Right renal cortex interstitium (tissue), 3 donors: ENCODE data around the gene FBXL13. TPM values are rescaled to one million over a fixed set of nuclear protein-coding genes. Genes with fewer than 3 reads are reported as not detected.
A peak's percentile ranks its signal among the peaks of the same experiment; 100 is the strongest.
"Not testable (repeated sequence)": the region's sequence is repeated elsewhere in the genome, so short reads cannot be mapped to it uniquely, and the experiment has no call there.

Experiments used
- DNase-seq, 3 donors: peaks; one replicate each; pipeline ENCODE4 v3.0.0-alpha.2; 2013; ENCODE audit warnings: low read depth in 3 of 3, low spot score in 2 of 3
- polyA plus RNA-seq, 3 donors: library from polyadenylated mRNA; unstranded; fragments of 120-200 nt; gene quantifications; one replicate each; pipeline ENCODE4 v1.2.1, GENCODE V29; 2013; ENCODE audit not compliant: insufficient read length in 3 of 3

Gene FBXL13
- polyA plus RNA-seq, 3 donors = 2.8 to 3.0 (median 2.9) TPM

GRCh38 chr7:103031024-103031423, 43.6 kb downstream of the FBXL13 start:
- DNase-seq = no peak

GRCh38 chr7:103025341-103025740, 49.3 kb downstream of the FBXL13 start:
- no peak for DNase-seq

- DNase-seq = not testable (repeated sequence)
These were observed 51.0 kb downstream of the FBXL13 start for GRCh38 chr7:103023578-103023977.

- not testable (repeated sequence) for DNase-seq
These were observed 53.1 kb downstream of the FBXL13 start for GRCh38 chr7:103021490-103021889.

GRCh38 chr7:103020876-103021275, 53.7 kb downstream of the FBXL13 start:
- not testable (repeated sequence) for DNase-seq

GRCh38 chr7:103018295-103018694, 56.3 kb downstream of the FBXL13 start:
- DNase-seq = not testable (repeated sequence)

GRCh38 chr7:103011650-103012049, 62.9 kb downstream of the FBXL13 start:
- DNase-seq = no peak

GRCh38 chr7:103010211-103010610, 64.4 kb downstream of the FBXL13 start:
- no peak for DNase-seq

GRCh38 chr7:103009466-103010185, 65.0 kb downstream of the FBXL13 start:
- no peak for DNase-seq

- no peak for DNase-seq
These were observed 71.6 kb downstream of the FBXL13 start for GRCh38 chr7:103003004-103003403.

- DNase-seq = no peak
These were observed 73.4 kb downstream of the FBXL13 start for GRCh38 chr7:103001210-103001609.

GRCh38 chr7:102996957-102997356, 77.6 kb downstream of the FBXL13 start:
- no peak for DNase-seq

- not testable (repeated sequence) for DNase-seq
These were observed 79.0 kb downstream of the FBXL13 start for GRCh38 chr7:102995609-102996008.

GRCh38 chr7:102994567-102994966, 80.0 kb downstream of the FBXL13 start:
- DNase-seq = no peak

- no peak for DNase-seq
These were observed 80.9 kb downstream of the FBXL13 start for GRCh38 chr7:102993718-102994029.

GRCh38 chr7:102992938-102993717, 81.5 kb downstream of the FBXL13 start:
- DNase-seq = peak; percentile 12 to 29 (median 23)

GRCh38 chr7:102992509-102992937, 82.1 kb downstream of the FBXL13 start:
- DNase-seq = no peak

GRCh38 chr7:102991540-102992214, 82.9 kb downstream of the FBXL13 start:
- DNase-seq = no peak

GRCh38 chr7:102991077-102991539, 83.5 kb downstream of the FBXL13 start:
- no peak for DNase-seq

- no peak for DNase-seq
These were observed 84.0 kb downstream of the FBXL13 start for GRCh38 chr7:102990642-102991041.
